Lower leg skin (tissue), 4 donors: Measurements from ENCODE around the gene GRIK4. TPM values are rescaled to one million over a fixed set of nuclear protein-coding genes. Genes with fewer than 3 reads are reported as not detected.

Experiments used
- DNase-seq, 2 donors: peaks; one replicate each; pipeline ENCODE4 v3.0.0-alpha.2; 2019; ENCODE audit warnings: low spot score in 2 of 2
- H3K4me3 ChIP-seq: fragments of 200-600 bp; sonication (generic); 2 replicates; pipeline ENCODE4 v1.5.1; 2017; ENCODE audit warnings: mild to moderate bottlenecking, low read depth; ENCODE audit not compliant: poor library complexity, severe bottlenecking
- CTCF ChIP-seq, 3 donors: fragments of 450-650 bp; IDR thresholded peaks; one replicate each; pipeline ENCODE4 v1.5.1; 2016; ENCODE audit warnings: antibody characterized with exemption in 3 of 3, mild to moderate bottlenecking in 3 of 3, moderate library complexity in 2 of 3
- POLR2A ChIP-seq, 2 donors: fragments of 450-650 bp; IDR thresholded peaks; one replicate each; pipeline ENCODE4 v1.6.1; 2016 to 2017; ENCODE audit warnings: antibody characterized with exemption in 2 of 2, mild to moderate bottlenecking in 1 of 2, moderate library complexity in 1 of 2
- whole genome bisulfite sequencing, 2 donors: methylation state at CpG; one replicate each; pipeline ENCODE4 v1.1.5; 2018; 5-methylcytosine and 5-hydroxymethylcytosine counted together
- intact Hi-C: fragments of 100-400 bp; cut with DNase I; formaldehyde crosslinking; loops from one replicate; pipeline ENCODE4 v1.15.0; 2023; ENCODE audit warnings: low total_unique reads
- total RNA-seq, 4 donors: library from RNA; depleted of rRNA; stranded (reverse); fragments of >200 nt; gene quantifications; one replicate each; pipeline ENCODE4 v1.1.0, GENCODE V29; 2016

GRIK4 gene
- total RNA-seq, 4 donors from 2014 or later = 0.06 to 0.67 TPM; not detected in 2

GRCh38 chr11:120704256-120704750 lies 192.8 kb downstream of the GRIK4 start:
- WGBS, 2 donors = 83 to 85% methylated on average over 4 of the region's 4 CpGs
- DNase-seq = no peak
- intact Hi-C loops = no loop called here
- no peak for TF ChIP-seq POLR2A (IDR thresholded peaks at IDR 0.05)
- TF ChIP-seq CTCF (IDR thresholded peaks at IDR 0.05) = no peak
- no peak overlapping the region for H3K4me3 ChIP-seq

- intact Hi-C loops = no loop called here
- H3K4me3 ChIP-seq = no peak overlapping the region
- WGBS, 2 donors = 78 to 88% methylated on average over 5 of the region's 5 CpGs
- DNase-seq = no peak
- TF ChIP-seq CTCF (IDR thresholded peaks at IDR 0.05) (no peak), POLR2A (IDR thresholded peaks at IDR 0.05) (no peak)
These were observed 194.7 kb downstream of the GRIK4 start for GRCh38 chr11:120706257-120706656.

DNA sequence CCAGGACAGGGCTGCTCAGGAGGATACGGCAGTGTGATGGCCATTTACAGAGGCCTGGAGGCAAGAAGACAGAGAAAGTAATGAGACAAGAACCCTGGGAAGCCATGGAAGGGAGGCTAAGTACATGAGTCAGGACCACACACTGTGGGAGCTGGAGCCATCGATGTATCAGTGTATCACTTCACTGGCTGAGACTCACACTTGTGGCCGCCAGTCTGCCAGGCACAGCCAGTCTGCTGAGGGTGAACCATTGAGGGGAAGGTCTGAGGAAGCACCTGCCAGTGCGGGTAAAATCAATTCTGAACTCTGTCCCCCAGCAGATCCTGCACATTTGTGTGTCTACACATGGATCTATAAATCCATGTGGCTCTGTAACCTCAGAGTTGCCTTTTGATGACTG lies 195.6 kb downstream of the GRIK4 start:
- intact Hi-C loops = no loop called here
- TF ChIP-seq POLR2A (IDR thresholded peaks at IDR 0.05) (no peak), CTCF (IDR thresholded peaks at IDR 0.05) (no peak)
- no peak for DNase-seq
- WGBS, 2 donors = 88 to 92% methylated on average over 4 of the region's 4 CpGs
- no peak overlapping the region for H3K4me3 ChIP-seq

DNA sequence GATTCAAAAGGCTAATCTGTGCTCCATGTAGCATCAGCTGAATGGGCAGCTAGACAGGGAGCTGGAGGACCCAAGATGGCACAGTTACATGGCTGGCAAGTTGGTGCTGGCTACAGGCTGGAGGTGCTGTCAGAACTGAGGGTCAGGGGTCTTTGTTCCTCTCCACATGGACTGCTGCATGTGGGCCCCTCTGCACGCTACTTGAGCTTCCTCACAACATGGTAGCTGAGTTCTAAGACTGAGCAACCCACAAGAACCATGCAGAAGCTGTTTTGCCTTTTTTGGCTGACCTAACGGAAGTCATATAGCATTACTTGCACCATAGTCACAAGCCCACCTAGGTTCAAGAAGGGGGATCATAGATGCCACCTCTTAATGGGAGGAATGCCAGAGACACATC lies 196.1 kb downstream of the GRIK4 start:
- TF ChIP-seq POLR2A (IDR thresholded peaks at IDR 0.05) = no peak
- TF ChIP-seq CTCF (IDR thresholded peaks at IDR 0.05) = no peak
- intact Hi-C loops = no loop called here
- no peak overlapping the region for H3K4me3 ChIP-seq
- 93% methylated on average over 2 of the region's 2 CpGs for WGBS, 2 donors
- no peak for DNase-seq

DNA sequence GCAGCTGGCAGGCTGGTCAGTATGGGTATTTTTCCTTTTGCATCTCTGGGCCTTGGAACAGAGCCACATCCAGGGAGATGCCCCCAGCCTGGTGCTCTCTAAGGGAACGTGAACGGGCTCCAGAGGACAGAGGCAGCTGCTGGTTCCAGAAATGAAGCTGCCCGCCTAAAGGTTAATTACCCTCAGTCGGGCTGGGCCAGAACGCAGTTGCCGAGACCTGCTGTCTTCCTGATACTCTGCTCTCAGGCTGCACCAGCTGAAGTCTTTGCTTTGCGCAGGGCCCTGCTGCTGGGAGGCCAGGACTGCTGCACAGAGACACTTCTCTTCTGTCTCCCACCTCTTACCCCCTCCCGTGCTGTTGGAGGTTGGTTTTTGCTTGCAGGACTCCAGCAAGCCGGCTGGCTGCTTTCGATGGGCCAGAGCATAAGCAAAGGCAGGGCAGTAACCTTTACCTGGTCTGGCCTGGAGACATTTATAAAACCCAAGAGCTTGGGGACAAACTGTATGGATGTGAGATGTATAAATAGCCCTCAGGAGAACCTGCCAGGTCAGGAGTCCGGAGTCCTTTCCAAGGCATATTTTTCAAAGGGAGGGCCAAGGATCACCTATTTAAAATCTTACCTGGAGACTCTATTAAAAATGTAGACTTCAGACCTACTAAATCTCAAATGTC lies 197.1 kb downstream of the GRIK4 start:
- WGBS, 2 donors = 87 to 89% methylated on average over 11 of the region's 11 CpGs
- DNase-seq = no peak
- TF ChIP-seq POLR2A (IDR thresholded peaks at IDR 0.05) = no peak
- no peak for TF ChIP-seq CTCF (IDR thresholded peaks at IDR 0.05)
- no peak overlapping the region for H3K4me3 ChIP-seq
- intact Hi-C loops = no loop called here

- no peak overlapping the region for H3K4me3 ChIP-seq
- WGBS, 2 donors = 81 to 92% methylated on average over 10 of the region's 10 CpGs
- intact Hi-C loops = no loop called here
- no peak for DNase-seq
- TF ChIP-seq POLR2A (IDR thresholded peaks at IDR 0.05) (no peak), CTCF (IDR thresholded peaks at IDR 0.05) (no peak)
These were observed 198.3 kb downstream of the GRIK4 start for GRCh38 chr11:120709808-120710207.
